ENCODE data around the gene E2F1. TPM values are rescaled to one million over a fixed set of nuclear protein-coding genes. Genes with fewer than 3 reads are reported as not detected.
"Not testable (repeated sequence)": the region's sequence is repeated elsewhere in the genome, so short reads cannot be mapped to it uniquely, and the experiment has no call there.

Gene E2F1
- total RNA-seq, 3 donors from 2014 or later: 3.6 to 8.2 (median 4.1) TPM

GRCh38 chr20:33647603-33648395, 38.4 kb downstream of the E2F1 start:
- H3K36me3 ChIP-seq (ENCODE audit: low read depth): peaks cover 5% of the 10 kb centered on the region
- peaks cover 25% of the 10 kb centered on the region for H3K4me1 ChIP-seq (ENCODE audit: low read depth)
- DNase-seq (no peak), ATAC-seq (no peak)
- H3K9me3 ChIP-seq: no peaks in the 10 kb centered on the region
- no peak overlapping the region for H3K4me3 ChIP-seq
- no peak for TF ChIP-seq CTCF (IDR thresholded peaks at IDR 0.05)
- intact Hi-C loops (cut with DNase I, micrococcal nuclease): no loop called here

GRCh38 chr20:33646959-33647602, 39.1 kb downstream of the E2F1 start:
- H3K9me3 ChIP-seq; intact Hi-C loops (cut with DNase I, micrococcal nuclease); H3K4me3 ChIP-seq; DNase-seq; ATAC-seq; H3K36me3 ChIP-seq (ENCODE audit: low read depth): not testable (repeated sequence)
- peaks cover 24% of the 10 kb centered on the region for H3K4me1 ChIP-seq (ENCODE audit: low read depth)

GRCh38 chr20:33646191-33646590, 40.0 kb downstream of the E2F1 start:
- peaks cover 5% of the 10 kb centered on the region for H3K36me3 ChIP-seq (ENCODE audit: low read depth)
- DNase-seq: no peak
- no peak overlapping the region for H3K4me3 ChIP-seq
- no peak for TF ChIP-seq CTCF (IDR thresholded peaks at IDR 0.05)
- no peaks in the 10 kb centered on the region for H3K9me3 ChIP-seq
- intact Hi-C loops (cut with DNase I, micrococcal nuclease): no loop called here
- H3K4me1 ChIP-seq (ENCODE audit: low read depth): peaks cover 16% of the 10 kb centered on the region
- no peak for ATAC-seq

- no peak for DNase-seq
- Histone ChIP-seq H3K36me3 (ENCODE audit: low read depth) (peaks cover 5% of the 10 kb centered on the region), H3K4me1 (ENCODE audit: low read depth) (peaks cover 11% of the 10 kb centered on the region), H3K9me3 (no peaks in the 10 kb centered on the region), H3K4me3 (no peak overlapping the region)
- no peak for TF ChIP-seq CTCF (IDR thresholded peaks at IDR 0.05)
- ATAC-seq: no peak
- intact Hi-C loops (cut with DNase I, micrococcal nuclease): no loop called here
These were observed 40.8 kb downstream of the E2F1 start for GRCh38 chr20:33645396-33645795.

- no peak for DNase-seq
- Histone ChIP-seq H3K4me3 (no peak overlapping the region), H3K9me3 (no peaks in the 10 kb centered on the region), H3K36me3 (ENCODE audit: low read depth) (peaks cover 5% of the 10 kb centered on the region), H3K4me1 (ENCODE audit: low read depth) (peaks cover 11% of the 10 kb centered on the region)
- no peak for TF ChIP-seq CTCF (IDR thresholded peaks at IDR 0.05)
- intact Hi-C loops (cut with DNase I, micrococcal nuclease): no loop called here
- ATAC-seq: no peak
These were observed 41.2 kb downstream of the E2F1 start for GRCh38 chr20:33645072-33645358.

- Histone ChIP-seq H3K4me1 (ENCODE audit: low read depth) (peaks cover 9% of the 10 kb centered on the region), H3K4me3 (no peak overlapping the region), H3K36me3 (ENCODE audit: low read depth) (peaks cover 5% of the 10 kb centered on the region), H3K9me3 (no peaks in the 10 kb centered on the region)
- no peak for DNase-seq
- ATAC-seq: no peak
- intact Hi-C loops (cut with DNase I, micrococcal nuclease): no loop called here
- no peak for TF ChIP-seq CTCF (IDR thresholded peaks at IDR 0.05)
These were observed 41.7 kb downstream of the E2F1 start for GRCh38 chr20:33644313-33645071.
